Keratinocyte (primary cell): Measurements from ENCODE around the gene RBM26. TPM values are rescaled to one million over a fixed set of nuclear protein-coding genes. Genes with fewer than 3 reads are reported as not detected.

ENCODE experiments used
- DNase-seq: peaks from one replicate; pipeline ENCODE4 v3.0.0-alpha.2; 2011; ENCODE audit warnings: low read depth, missing footprints, low spot score
- FAIRE-seq: peaks from 2 replicates; lab custom pipeline; 2011; peaks lifted over from hg19 to GRCh38; lab: Jason Lieb, UNC
- H2AFZ ChIP-seq: 2 replicates; pipeline ENCODE4 v1.6.0; 2012; ENCODE audit warnings: low read length, control low read depth, inconsistent platforms; ENCODE audit not compliant: control insufficient read depth
- H3K27ac ChIP-seq: 2 replicates; pipeline ENCODE4 v1.5.1; 2011; ENCODE audit warnings: low read length; ENCODE audit not compliant: control insufficient read depth, insufficient read depth
- H3K27me3 ChIP-seq: 3 replicates; pipeline ENCODE4 v1.6.0; 2011; ENCODE audit warnings: low read length; ENCODE audit not compliant: control insufficient read depth, insufficient read depth; ENCODE audit errors: extremely low read depth
- H3K36me3 ChIP-seq, 2 experiments: 2 replicates in 1 of 2; 3 replicates in 1 of 2; pipeline ENCODE4 v1.5.1; 2011; ENCODE audit warnings: low read length in 2 of 2, mild to moderate bottlenecking in 1 of 2; ENCODE audit not compliant: control insufficient read depth in 2 of 2, insufficient read depth in 2 of 2; ENCODE audit errors: extremely low read depth in 1 of 2
- H3K4me1 ChIP-seq: 3 replicates; pipeline ENCODE4 v1.5.1; 2011; ENCODE audit warnings: low read length; ENCODE audit not compliant: control insufficient read depth, insufficient read depth; ENCODE audit errors: extremely low read depth
- H3K4me2 ChIP-seq: 3 replicates; pipeline ENCODE4 v1.6.0; 2011; ENCODE audit warnings: low read depth, low read length; ENCODE audit not compliant: control insufficient read depth, insufficient read depth; ENCODE audit errors: extremely low read depth
- H3K4me3 ChIP-seq, 3 experiments: fragments of 200-600 bp in 1 of 3; sonication (generic) in 1 of 3; 2 replicates in 2 of 3; 3 replicates in 1 of 3; pipeline ENCODE4 v1.5.1; 2011 to 2016; ENCODE audit warnings: low read length in 3 of 3, mild to moderate bottlenecking in 3 of 3, control low read depth in 2 of 3, inconsistent platforms in 1 of 3, low read depth in 1 of 3, mixed read lengths in 1 of 3, mixed run types in 1 of 3, moderate library complexity in 1 of 3; ENCODE audit not compliant: control insufficient read depth in 2 of 3, insufficient read depth in 2 of 3; ENCODE audit errors: extremely low read depth in 1 of 3
- H3K79me2 ChIP-seq: 2 replicates; pipeline ENCODE4 v1.6.0; 2012; ENCODE audit warnings: low read length; ENCODE audit not compliant: control insufficient read depth, insufficient read depth
- H3K9ac ChIP-seq: 3 replicates; pipeline ENCODE4 v1.6.0; 2011; ENCODE audit warnings: low read length; ENCODE audit not compliant: control insufficient read depth, insufficient read depth; ENCODE audit errors: extremely low read depth
- H3K9me1 ChIP-seq: 3 replicates; pipeline ENCODE4 v1.6.0; 2011; ENCODE audit warnings: low read length; ENCODE audit not compliant: control insufficient read depth, insufficient read depth; ENCODE audit errors: extremely low read depth
- H3K9me3 ChIP-seq: 2 replicates; pipeline ENCODE4 v1.5.1; 2012; ENCODE audit warnings: low read depth, low read length; ENCODE audit not compliant: control insufficient read depth
- H4K20me1 ChIP-seq: 3 replicates; pipeline ENCODE4 v1.6.0; 2011; ENCODE audit warnings: low read length; ENCODE audit not compliant: control insufficient read depth, insufficient read depth; ENCODE audit errors: extremely low read depth
- CTCF ChIP-seq, 3 experiments: IDR thresholded peaks in 1 of 3; conservative IDR thresholded peaks in 1 of 3; optimal IDR thresholded peaks in 1 of 3; 2 replicates in 2 of 3; 3 replicates in 1 of 3; pipeline versions ENCODE3 to v1.5.1; 2011; ENCODE audit warnings: low read length in 3 of 3, mild to moderate bottlenecking in 3 of 3, moderate library complexity in 2 of 3, control low read depth in 1 of 3, inconsistent platforms in 1 of 3; ENCODE audit not compliant: insufficient read depth in 2 of 3; ENCODE audit errors: extremely low read depth in 1 of 3
- EZH2 ChIP-seq: IDR thresholded peaks from one replicate; pipeline ENCODE4 v1.6.1; 2012; ENCODE audit warnings: inconsistent platforms, mild to moderate bottlenecking, low read length, moderate library complexity
- dilution Hi-C: fragments of 300-500 bp; cut with MboI; formaldehyde crosslinking; loops from one replicate; pipeline ENCODE4 v1.7.0; 2020; ENCODE audit warnings: low sequenced_read_pairs; ENCODE audit not compliant: extremely low pct_ligation_motif_present
- polyA plus RNA-seq, 5 experiments: library from polyadenylated mRNA; depleted of rRNA in 3 of 5; stranded (reverse) in 3 of 5; stranded (forward) in 1 of 5; unstranded in 1 of 5; fragments of >200 nt; gene quantifications; 1 replicate in 1 of 5; 2 replicates in 3 of 5; 3 replicates in 1 of 5; pipeline versions ENCODE4 v1.2.1 to v1.2.3, GENCODE V29; 2011 to 2012; ENCODE audit warnings: missing spikeins in 2 of 5, low read depth in 1 of 5, low replicate concordance in 1 of 5

Gene RBM26
- polyA plus RNA-seq, 1 donor (not counting 4 experiments of a cell fraction or from before 2014, with no cell fraction given) = 28.4 TPM

- dilution Hi-C loops = no loop called here
- no peak for TF ChIP-seq CTCF (optimal IDR thresholded peaks at IDR 0.05 in 1 of 3, IDR thresholded peaks at IDR 0.05 in 1 of 3, conservative IDR thresholded peaks at IDR 0.05 in 1 of 3; ENCODE audit: extremely low read depth in 1 of 3, insufficient read depth in 2 of 3, low read length in 3 of 3)
- TF ChIP-seq EZH2 = no peak
- FAIRE-seq = no peak
Observed at GRCh38 chr13:79309690-79310089, 96.4 kb downstream of the RBM26 start.

GRCh38 chr13:79307866-79308298 lies 98.2 kb downstream of the RBM26 start:
- DNase-seq = no peak
- H4K20me1 ChIP-seq = no peaks in the 10 kb centered on the region
- H3K36me3 ChIP-seq = no peaks in the 10 kb centered on the region
- no peaks in the 10 kb centered on the region for H3K79me2 ChIP-seq
- H2AFZ ChIP-seq = no peak overlapping the region
- no peak for FAIRE-seq
- dilution Hi-C loops = no loop called here
- H3K27ac ChIP-seq = no peak overlapping the region
- H3K9me1 ChIP-seq = no peaks in the 10 kb centered on the region
- no peaks in the 10 kb centered on the region for H3K27me3 ChIP-seq
- no peak overlapping the region for H3K9ac ChIP-seq
- no peak overlapping the region for H3K4me2 ChIP-seq
- H3K9me3 ChIP-seq = no peaks in the 10 kb centered on the region
- no peaks in the 10 kb centered on the region for H3K4me1 ChIP-seq
- H3K4me3 ChIP-seq = no peak overlapping the region
- no peak for TF ChIP-seq CTCF (optimal IDR thresholded peaks at IDR 0.05 in 1 of 3, IDR thresholded peaks at IDR 0.05 in 1 of 3, conservative IDR thresholded peaks at IDR 0.05 in 1 of 3; ENCODE audit: extremely low read depth in 1 of 3, insufficient read depth in 2 of 3, low read length in 3 of 3)
- no peak for TF ChIP-seq EZH2

More at GRCh38 chr13:79309690-79310089, 96.4 kb downstream of the RBM26 start:
- Histone ChIP-seq H3K36me3 (no peaks in the 10 kb centered on the region), H3K4me1 (no peaks in the 10 kb centered on the region), H3K79me2 (no peaks in the 10 kb centered on the region), H3K9ac (no peak overlapping the region), H3K9me3 (no peaks in the 10 kb centered on the region), H4K20me1 (no peaks in the 10 kb centered on the region), H3K4me3 (no peak overlapping the region), H3K27me3 (no peaks in the 10 kb centered on the region), H3K4me2 (no peak overlapping the region), H3K9me1 (no peaks in the 10 kb centered on the region), H3K27ac (no peak overlapping the region), H2AFZ (no peak overlapping the region)
- no peak for DNase-seq
